Stimulated activated CD8-positive, alpha-beta memory T cell treated with anti-CD3 and anti-CD28 coated beads, Interleukin-4, amount 100 ng/mL, for 48 hours (primary cell): Measurements from ENCODE around the gene RNF212.
A peak's percentile ranks its signal among the peaks of the same experiment; 100 is the strongest.

Experiments
- DNase-seq: peaks from one replicate; pipeline ENCODE4 v3.0.0-alpha.2; 2020

RNF212 gene

GRCh38 chr4:1045595-1046201 is 67.7 kb downstream of the RNF212 start:
- DNase-seq, result no peak

DNA sequence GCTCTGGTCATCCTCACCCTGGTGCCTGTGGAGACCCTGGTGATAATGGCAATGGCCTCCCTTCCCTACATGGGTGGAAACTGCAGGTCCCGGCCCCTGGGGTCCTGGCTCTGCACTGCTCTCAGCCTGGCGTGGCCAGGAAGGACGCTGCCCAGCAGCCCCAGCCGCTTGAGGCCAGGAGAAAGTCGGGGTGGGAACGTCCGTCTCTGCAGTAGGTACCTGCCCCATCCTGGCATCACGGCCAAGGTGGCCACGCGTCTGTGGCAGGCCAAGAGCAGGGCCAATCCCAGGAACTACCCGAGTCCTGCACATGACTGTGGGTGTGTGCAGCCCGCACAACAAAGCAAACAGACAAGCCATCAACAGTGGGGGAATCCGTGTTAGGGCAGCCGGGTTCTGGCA is 68.2 kb downstream of the RNF212 start:
- no peak for DNase-seq

GRCh38 chr4:1044469-1045192 is 68.7 kb downstream of the RNF212 start:
- DNase-seq, result no peak

DNA sequence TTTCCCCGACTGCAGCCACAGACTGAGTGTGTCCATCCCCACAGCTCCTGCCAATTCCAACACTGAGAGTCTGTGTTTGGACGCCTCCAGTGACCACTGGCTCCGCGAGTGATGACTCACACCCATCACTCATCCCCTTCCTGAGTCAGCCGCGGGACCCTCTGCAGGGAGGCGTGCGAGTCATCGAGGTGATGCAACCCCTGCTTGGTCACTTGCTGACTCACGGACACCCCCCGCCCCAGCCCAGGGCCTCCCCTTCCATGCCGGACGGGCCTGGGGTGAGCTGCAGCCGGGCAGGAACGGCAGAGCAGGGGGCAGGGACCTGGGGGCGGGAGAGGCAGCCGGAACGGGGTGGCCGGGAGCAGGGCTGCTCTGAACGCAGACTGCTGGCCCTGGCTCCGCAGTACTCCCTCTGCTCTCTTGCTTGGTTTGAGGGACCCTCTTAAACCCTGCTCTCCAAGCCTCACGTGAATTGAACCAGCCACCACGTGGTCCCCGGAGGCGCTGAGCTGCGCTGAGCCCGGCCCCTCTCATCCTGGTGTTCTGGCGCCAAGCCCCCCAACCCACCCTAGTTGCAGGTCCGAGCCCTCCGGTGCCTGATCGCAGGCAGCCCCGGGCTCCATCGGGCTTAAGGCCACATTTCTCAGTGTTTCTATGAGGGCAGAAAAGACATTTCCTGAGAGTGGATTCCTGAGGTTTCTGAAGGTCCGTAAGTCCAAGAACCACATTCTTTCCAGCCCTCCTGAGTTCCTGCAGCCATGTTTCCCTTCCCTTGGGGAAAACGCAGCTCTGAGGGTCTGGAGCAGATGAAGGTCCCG is 69.5 kb downstream of the RNF212 start:
- peak; percentile 73 for DNase-seq

DNA sequence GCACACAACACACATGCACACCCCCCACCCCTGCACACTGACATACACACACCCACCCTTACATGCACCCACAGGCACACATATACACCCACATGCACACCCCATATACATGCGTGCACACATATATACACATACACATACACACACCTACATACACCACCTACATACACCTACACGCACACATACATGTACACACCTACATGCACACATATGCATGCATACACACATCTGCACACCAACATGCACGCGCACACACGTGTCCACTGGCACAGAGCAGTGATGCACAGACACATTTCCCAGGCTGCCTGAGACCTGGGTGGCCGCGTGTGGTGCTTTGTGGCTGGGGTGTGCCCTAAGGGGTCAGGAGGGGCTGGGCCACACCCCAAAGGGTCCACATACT is 70.2 kb downstream of the RNF212 start:
- DNase-seq, result no peak

DNA sequence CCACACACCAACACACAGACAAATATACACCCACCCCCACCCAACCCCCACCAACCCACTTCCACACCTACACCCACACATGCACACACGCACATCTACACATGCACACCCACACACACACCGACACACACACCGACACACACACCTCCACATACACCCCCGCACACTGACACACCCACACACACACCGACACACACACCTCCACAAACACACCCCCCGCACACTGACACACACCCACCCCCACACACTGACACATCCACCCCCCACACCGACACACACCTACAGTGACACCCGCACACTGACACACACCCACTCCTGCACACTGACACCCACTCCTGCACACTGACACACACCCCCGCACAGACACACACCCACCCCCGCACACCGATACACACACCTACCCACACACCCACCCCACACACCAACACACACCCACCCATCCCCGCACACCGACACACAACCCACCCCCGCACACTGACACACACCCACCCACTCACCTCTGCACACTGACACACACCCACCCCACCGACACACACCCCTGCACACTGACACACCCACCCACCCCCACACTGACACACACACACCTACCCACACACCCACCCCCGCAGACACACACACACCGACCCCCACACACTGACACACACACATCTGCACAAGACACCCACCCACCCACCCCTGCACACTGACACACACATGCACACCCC is 70.9 kb downstream of the RNF212 start:
- no peak for DNase-seq

DNA sequence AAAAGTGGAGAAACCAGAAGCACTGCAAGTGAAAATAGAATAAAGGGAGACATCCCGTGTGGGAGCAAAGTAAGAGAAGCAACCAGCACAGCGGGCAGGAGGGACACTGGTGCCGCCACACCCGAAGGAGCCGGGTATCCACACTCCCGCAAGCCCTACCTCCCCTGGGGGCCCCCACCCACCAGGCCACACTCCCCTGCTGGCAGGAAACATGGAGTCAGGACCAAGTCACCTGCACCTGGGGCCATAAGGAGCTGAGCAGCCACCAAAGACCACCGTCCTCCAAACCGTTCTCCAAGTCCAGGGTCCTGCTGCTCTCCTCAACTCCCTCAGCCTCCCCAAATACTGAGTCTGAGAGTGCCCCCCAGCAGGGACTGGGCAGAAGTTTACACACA is 71.4 kb downstream of the RNF212 start:
- DNase-seq, result no peak

- no peak for DNase-seq
Observed at GRCh38 chr4:1041147-1041935, 72.0 kb downstream of the RNF212 start.

DNA sequence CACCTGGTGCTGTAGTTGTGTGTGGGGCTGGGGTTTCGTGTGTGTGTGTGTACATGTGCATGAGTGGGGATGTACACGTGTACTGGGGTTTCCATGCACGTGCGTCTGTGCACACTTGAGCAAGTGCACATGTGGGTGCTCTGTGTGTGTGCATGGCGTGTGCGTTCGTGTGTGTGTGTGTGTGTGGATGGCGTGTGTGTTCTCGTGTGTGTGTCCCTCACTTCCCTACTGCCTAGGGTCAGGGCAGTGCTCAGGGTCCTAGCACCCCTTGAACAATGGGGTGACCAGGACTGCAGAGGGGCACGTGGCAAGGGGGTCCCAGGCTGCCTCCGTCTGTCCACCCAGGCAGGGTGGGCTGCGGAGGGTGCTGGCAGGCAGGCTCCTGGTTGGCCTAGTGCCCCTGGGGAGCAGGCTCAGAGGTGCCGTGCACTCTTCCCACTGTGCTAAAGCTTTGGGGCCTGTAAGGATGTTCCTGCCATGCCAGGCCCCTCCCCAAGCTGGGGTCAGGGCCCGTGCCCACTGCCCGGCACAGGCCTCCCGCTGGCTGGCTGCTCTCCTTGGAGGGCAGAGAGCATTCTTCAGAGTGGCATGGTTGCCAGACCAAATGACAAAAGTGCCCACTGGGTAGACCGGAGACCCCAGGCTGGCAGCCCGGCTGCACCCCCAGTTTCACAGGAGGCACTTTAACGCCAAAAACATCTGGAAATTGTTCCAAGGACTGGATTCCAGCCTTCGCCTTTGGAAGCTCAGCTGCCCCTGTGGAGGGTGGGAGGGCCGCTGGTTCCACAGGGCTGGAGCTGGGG is 72.8 kb downstream of the RNF212 start:
- no peak for DNase-seq

DNA sequence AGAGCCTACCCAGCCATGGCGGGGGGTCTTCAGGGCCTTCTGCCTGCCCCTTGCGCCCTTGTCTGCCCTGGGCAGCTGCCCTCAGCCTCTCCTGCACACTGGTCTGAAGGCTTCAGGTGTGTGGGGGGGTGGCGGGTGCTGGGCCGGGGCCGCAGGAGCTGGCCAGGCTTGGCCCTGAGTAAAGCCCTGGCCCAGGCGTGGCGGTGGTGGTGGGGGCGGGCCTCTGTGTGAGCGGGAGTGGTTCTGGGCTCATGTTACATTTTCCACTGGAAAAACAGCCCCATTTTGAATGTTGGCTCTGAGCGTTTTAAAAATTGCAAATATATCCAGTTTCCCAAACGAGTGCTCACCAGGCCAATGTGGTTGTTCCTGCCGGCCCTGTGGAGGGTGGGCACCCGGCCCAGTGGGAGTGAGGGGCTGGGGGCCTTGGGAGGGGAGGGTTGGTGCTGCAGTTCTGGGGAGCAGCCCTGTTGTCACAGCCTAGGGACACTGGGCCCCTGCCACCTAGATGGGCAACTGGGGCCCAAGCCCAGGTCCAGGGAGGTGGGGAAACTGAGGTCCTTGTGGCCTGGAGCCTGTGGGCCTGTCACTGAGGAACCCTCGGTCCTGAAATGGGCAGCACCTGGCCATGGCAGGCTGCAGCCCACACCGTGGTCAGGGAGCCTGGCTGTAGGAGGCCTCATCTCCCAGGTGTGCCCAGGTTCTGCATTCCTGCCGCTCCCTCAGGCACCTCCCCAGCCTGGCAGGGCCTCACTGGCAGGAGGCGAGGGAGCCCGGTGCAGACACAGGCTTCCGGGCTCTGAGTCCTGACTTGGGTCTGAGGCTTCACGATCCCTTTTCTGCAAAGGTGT is 73.6 kb downstream of the RNF212 start:
- no peak for DNase-seq

DNA sequence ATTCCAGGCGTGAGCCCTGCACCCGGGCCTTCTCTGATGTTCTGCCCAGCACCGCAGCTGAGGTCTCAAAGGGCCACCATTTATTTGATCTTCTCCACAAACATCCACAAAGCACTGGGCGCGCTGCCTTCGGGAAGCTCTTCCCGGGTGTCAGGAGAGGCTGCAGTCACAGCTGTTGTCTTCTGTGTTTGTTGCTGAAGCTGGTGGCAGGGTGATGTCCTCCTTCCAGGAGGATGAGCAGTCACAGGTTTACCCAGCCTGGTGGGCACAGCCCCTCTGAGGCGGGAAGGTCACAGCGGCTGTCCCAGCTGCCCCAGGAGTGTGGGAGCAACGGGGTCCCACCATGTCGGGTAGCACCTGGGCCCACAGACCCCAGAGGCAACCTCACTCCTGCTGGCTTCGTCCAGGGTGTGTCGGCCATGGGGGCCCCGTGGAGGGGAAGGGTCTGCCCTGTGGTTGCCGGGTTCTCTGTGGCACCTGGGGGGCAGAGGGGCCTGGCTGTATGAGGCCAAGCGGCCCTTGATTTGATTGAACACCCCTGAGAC is 74.3 kb downstream of the RNF212 start:
- DNase-seq, result no peak

- DNase-seq, result no peak
Observed at GRCh38 chr4:1036976-1037810, 76.2 kb downstream of the RNF212 start.

DNA sequence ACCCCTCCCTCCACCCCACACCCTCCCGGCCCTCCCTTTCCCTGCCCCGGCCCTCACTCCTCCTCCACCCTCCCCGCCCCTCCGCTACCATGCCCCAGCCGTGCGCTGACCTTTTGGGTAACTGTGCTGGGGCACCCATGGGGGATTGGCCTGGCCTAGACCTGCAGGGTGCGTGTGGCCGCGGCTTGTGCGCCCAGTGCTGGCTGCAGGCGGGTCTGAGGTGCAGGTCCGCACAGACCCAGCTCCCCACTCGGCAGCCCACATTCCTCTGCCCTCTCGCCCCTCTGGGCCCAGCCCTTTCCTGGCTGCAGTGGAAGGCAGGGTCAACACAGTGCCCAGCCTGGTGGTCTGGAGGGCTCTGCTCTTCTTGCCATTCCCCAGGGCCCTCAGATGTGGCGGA is 77.3 kb downstream of the RNF212 start:
- no peak for DNase-seq

GRCh38 chr4:1035510-1035909 is 77.9 kb downstream of the RNF212 start:
- DNase-seq, result no peak

DNA sequence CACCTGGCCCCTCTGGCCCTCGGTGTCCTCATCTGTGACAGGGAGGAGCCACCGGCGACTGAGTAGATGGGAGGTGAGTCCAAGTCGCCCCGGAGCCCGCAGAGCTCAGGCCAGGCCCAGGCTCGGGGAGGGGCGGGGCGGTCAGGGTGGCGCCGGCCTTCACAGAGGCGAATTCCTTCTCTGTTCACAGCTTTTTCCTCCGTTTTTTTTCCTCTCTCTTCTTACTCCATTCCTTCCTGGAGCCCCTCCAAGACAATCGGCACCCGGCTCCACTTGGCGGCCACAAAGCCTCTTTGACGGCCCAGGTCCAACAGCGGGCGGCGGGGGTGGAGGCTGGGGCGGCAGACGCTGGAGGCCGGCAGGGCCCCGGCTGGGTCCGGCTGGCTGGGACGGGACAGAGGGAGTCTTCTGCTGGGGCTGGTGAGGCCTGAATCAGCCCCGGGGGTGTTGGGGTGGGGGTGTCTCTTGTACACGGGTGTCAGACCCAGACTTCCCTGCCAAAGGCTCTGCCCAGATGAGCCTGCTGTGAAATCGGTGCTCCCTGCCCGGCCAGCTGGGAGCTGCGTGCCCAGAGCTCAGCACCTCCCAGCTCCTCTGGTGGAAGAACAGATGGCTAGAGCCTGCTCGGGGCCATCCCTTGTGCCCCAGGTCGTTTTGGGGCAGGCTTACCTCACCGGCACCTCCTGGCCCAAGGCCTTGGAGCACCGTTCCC is 79.4 kb downstream of the RNF212 start:
- no peak for DNase-seq

GRCh38 chr4:1032861-1033260 is 80.5 kb downstream of the RNF212 start:
- DNase-seq, result no peak

GRCh38 chr4:1031956-1032795 is 81.2 kb downstream of the RNF212 start:
- DNase-seq, result no peak

- no peak for DNase-seq
Observed at GRCh38 chr4:1031346-1031745, 82.0 kb downstream of the RNF212 start.
